Measurements from ENCODE around the gene GATA3. TPM values are rescaled to one million over a fixed set of nuclear protein-coding genes. Genes with fewer than 3 reads are reported as not detected.

Gene GATA3
- total RNA-seq, 1 donor = 7.3 TPM

- Histone ChIP-seq H3K4me1 (ENCODE audit: insufficient read depth, low read length) (peaks cover 52% of the 10 kb centered on the region), H3K4me3 (ENCODE audit: low read length) (no peak overlapping the region), H3K9me3 (ENCODE audit: low read depth, low read length) (no peaks in the 10 kb centered on the region), H3K27me3 (ENCODE audit: insufficient read depth, low read length) (peaks cover 25% of the 10 kb centered on the region)
These were observed 9.4 kb downstream of the GATA3 start for GRCh38 chr10:8063935-8064334.

- Histone ChIP-seq H3K4me1 (ENCODE audit: insufficient read depth, low read length) (peaks cover 51% of the 10 kb centered on the region), H3K27me3 (ENCODE audit: insufficient read depth, low read length) (peaks cover 22% of the 10 kb centered on the region), H3K9me3 (ENCODE audit: low read depth, low read length) (no peaks in the 10 kb centered on the region), H3K4me3 (ENCODE audit: low read length) (no peak overlapping the region)
These were observed 9.9 kb downstream of the GATA3 start for GRCh38 chr10:8064436-8064835.

- H3K9me3 ChIP-seq (ENCODE audit: low read depth, low read length) = no peaks in the 10 kb centered on the region
- H3K4me3 ChIP-seq (ENCODE audit: low read length) = no peak overlapping the region
- peaks cover 12% of the 10 kb centered on the region for H3K27me3 ChIP-seq (ENCODE audit: insufficient read depth, low read length)
- H3K4me1 ChIP-seq (ENCODE audit: insufficient read depth, low read length) = peaks cover 39% of the 10 kb centered on the region
These were observed 11.2 kb downstream of the GATA3 start for GRCh38 chr10:8065651-8066050.

DNA sequence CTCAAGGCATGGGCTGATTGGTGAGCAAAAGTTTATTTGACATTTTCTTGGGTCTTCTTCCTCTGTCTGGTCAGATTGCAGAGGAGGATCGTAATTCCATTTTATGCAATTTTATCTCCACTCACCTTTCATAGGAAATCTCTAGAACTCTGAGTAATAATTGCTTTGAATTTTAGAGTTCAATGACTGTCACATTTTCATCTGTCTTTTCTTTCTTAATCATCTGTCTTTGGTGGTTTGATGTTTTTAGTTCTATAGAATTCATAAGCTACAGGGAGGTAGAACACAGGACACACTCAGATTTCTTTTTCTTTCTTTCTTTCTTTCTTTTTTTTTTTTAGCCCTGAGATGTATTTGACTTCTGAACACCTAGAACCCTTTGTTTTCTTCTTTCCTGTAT is 11.6 kb downstream of the GATA3 start:
- Histone ChIP-seq H3K4me1 (ENCODE audit: insufficient read depth, low read length) (peaks cover 34% of the 10 kb centered on the region), H3K9me3 (ENCODE audit: low read depth, low read length) (no peaks in the 10 kb centered on the region), H3K27me3 (ENCODE audit: insufficient read depth, low read length) (peaks cover 7% of the 10 kb centered on the region), H3K4me3 (ENCODE audit: low read length) (no peak overlapping the region)

DNA sequence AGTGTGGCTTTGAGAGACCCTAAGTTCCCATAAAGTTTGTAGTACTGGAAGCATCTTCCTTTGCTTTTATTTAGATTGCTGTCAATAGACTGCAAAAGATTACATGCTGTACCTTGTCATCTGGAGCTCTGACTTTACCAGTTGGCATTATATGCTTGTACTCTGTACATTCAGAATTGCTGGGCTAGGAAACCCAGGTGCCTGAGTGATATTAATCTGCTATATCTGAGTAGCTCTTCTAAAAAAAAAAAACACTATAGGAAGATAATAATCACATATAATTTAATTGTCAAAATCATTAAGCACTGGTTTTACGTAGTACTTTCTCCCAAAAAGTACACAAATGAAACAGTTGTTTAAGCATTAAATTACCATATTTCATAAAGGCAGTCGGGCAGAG is 12.3 kb downstream of the GATA3 start:
- peaks cover 27% of the 10 kb centered on the region for H3K4me1 ChIP-seq (ENCODE audit: insufficient read depth, low read length)
- H3K4me3 ChIP-seq (ENCODE audit: low read length) = no peak overlapping the region
- H3K9me3 ChIP-seq (ENCODE audit: low read depth, low read length) = no peaks in the 10 kb centered on the region
- H3K27me3 ChIP-seq (ENCODE audit: insufficient read depth, low read length) = peaks cover 6% of the 10 kb centered on the region

DNA sequence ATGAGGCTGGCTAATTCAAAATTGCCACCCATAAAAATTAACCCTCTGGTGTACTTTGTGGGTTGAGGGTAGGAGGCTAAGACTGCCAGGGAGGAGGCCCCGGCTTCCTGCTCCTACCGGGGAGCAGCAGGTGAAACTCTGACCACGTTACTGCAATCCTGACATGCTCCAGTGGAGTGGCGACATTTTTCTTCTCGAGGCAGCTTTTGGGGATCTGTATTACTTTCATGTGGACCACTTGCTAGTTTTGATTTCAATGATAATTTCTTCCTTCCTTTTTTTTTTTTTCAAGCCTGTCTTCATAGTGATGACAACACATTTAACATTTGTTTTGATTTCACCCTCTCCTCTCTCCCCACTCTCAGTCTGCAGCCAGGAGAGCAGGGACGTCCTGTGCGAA is 14.6 kb downstream of the GATA3 start:
- H3K4me1 ChIP-seq (ENCODE audit: insufficient read depth, low read length) = peaks cover 18% of the 10 kb centered on the region
- H3K27me3 ChIP-seq (ENCODE audit: insufficient read depth, low read length) = peaks cover 6% of the 10 kb centered on the region

DNA sequence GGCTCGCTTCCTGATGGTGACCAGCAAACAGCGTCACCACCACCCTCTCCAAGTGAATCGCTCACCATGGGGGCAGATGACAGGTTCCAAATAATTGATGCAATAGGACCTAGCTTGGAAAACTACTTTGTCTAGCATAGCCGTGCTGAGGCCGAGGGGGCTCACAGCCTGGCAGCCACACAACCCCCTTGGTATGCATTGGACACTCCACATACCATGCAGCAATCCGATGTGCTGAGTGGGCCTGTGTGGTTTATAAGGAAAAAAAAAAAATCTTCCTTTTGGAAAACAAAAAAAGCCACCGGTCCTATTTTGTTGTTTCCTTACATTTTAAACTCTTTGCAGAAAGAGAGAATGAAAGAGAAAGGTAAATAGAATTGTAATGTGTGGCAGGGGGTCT is 15.1 kb downstream of the GATA3 start:
- H3K4me1 ChIP-seq (ENCODE audit: insufficient read depth, low read length) = peaks cover 18% of the 10 kb centered on the region
- H3K4me3 ChIP-seq (ENCODE audit: low read length) = no peak overlapping the region
- peaks cover 6% of the 10 kb centered on the region for H3K27me3 ChIP-seq (ENCODE audit: insufficient read depth, low read length)
- H3K9me3 ChIP-seq (ENCODE audit: low read depth, low read length) = no peaks in the 10 kb centered on the region

More for the DNA sequence above, 14.6 kb downstream of the GATA3 start:
- no peak overlapping the region for H3K4me3 ChIP-seq (ENCODE audit: low read length)
- H3K9me3 ChIP-seq (ENCODE audit: low read depth, low read length) = no peaks in the 10 kb centered on the region

DNA sequence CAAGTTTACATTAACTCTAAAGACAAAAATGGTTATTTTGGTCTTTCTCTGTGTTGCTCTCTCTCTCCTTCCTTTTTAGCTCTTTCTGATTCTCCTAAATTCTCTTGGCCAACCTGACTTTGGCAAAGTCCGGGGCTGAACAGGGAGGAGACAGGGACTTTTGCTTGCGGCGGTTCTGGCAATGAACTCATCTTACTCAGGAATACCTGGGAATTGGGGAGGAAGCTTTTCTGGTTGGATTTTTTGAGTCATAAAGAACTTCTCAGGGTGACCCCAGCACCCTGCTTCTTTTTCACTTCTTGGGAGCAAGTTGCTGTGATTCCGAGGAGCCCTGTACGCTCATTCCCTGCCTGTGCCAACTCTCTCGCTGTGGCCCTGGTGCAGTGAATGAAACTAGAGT is 16.0 kb downstream of the GATA3 start:
- Histone ChIP-seq H3K9me3 (ENCODE audit: low read depth, low read length) (no peaks in the 10 kb centered on the region), H3K4me1 (ENCODE audit: insufficient read depth, low read length) (peaks cover 14% of the 10 kb centered on the region), H3K4me3 (ENCODE audit: low read length) (no peak overlapping the region), H3K27me3 (ENCODE audit: insufficient read depth, low read length) (peaks cover 6% of the 10 kb centered on the region)

DNA sequence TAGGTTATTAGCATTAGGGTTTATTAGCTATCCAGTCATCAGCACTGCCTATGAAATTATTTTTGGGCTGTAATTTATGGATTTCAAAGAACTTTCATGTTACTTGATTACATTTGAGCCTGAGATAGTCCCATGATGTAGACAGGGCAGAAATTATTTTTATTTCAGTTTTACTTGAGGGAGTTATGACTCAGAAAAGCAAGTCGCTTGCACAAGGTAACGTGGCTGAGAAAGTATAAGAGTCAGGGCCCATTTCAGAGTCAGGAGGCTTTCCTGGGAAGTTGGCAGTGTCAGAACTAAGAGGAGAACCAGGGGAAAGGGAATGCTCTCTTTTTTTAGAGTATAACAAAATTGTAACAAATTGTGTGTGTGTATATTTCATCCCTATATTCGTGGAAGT is 16.5 kb downstream of the GATA3 start:
- H3K9me3 ChIP-seq (ENCODE audit: low read depth, low read length) = no peaks in the 10 kb centered on the region
- no peak overlapping the region for H3K4me3 ChIP-seq (ENCODE audit: low read length)
- H3K4me1 ChIP-seq (ENCODE audit: insufficient read depth, low read length) = peaks cover 10% of the 10 kb centered on the region
- H3K27me3 ChIP-seq (ENCODE audit: insufficient read depth, low read length) = peaks cover 6% of the 10 kb centered on the region

- no peaks in the 10 kb centered on the region for H3K27me3 ChIP-seq (ENCODE audit: insufficient read depth, low read length)
- no peaks in the 10 kb centered on the region for H3K9me3 ChIP-seq (ENCODE audit: low read depth, low read length)
- no peak overlapping the region for H3K4me3 ChIP-seq (ENCODE audit: low read length)
- H3K4me1 ChIP-seq (ENCODE audit: insufficient read depth, low read length) = peaks cover 10% of the 10 kb centered on the region
These were observed 17.2 kb downstream of the GATA3 start for GRCh38 chr10:8071666-8072065.

DNA sequence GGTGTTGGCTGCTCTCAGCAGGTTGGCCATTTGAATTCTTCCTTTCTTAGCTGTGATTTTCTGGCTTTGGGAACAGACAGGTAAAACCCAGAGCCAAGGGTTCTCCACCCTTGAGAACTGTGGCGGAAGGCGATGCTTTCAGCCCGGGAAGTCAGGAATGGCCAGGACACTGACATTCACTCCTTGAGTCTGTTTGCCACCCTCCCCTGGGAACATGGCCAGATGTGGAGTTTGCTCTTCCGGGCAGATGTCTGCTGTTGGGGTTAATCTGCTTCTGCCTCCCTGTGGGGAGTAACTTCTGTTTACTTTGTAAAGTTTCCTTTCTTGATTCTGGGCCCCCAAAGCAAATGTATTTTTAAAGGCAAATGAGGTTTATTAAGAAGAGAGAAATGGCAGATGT is 17.7 kb downstream of the GATA3 start:
- Histone ChIP-seq H3K4me1 (ENCODE audit: insufficient read depth, low read length) (peaks cover 10% of the 10 kb centered on the region), H3K27me3 (ENCODE audit: insufficient read depth, low read length) (no peaks in the 10 kb centered on the region), H3K9me3 (ENCODE audit: low read depth, low read length) (no peaks in the 10 kb centered on the region), H3K4me3 (ENCODE audit: low read length) (no peak overlapping the region)

DNA sequence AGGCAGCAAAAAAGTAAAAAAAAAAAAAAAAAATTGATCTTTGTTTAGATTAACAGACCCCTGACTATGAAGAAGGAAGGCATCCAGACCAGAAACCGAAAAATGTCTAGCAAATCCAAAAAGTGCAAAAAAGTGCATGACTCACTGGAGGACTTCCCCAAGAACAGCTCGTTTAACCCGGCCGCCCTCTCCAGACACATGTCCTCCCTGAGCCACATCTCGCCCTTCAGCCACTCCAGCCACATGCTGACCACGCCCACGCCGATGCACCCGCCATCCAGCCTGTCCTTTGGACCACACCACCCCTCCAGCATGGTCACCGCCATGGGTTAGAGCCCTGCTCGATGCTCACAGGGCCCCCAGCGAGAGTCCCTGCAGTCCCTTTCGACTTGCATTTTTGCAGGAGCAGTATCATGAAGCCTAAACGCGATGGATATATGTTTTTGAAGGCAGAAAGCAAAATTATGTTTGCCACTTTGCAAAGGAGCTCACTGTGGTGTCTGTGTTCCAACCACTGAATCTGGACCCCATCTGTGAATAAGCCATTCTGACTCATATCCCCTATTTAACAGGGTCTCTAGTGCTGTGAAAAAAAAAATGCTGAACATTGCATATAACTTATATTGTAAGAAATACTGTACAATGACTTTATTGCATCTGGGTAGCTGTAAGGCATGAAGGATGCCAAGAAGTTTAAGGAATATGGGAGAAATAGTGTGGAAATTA is 19.4 kb downstream of the GATA3 start:
- no peak overlapping the region for H3K4me3 ChIP-seq (ENCODE audit: low read length)
- H3K4me1 ChIP-seq (ENCODE audit: insufficient read depth, low read length) = peaks cover 6% of the 10 kb centered on the region
- H3K9me3 ChIP-seq (ENCODE audit: low read depth, low read length) = no peaks in the 10 kb centered on the region
- no peaks in the 10 kb centered on the region for H3K27me3 ChIP-seq (ENCODE audit: insufficient read depth, low read length)

DNA sequence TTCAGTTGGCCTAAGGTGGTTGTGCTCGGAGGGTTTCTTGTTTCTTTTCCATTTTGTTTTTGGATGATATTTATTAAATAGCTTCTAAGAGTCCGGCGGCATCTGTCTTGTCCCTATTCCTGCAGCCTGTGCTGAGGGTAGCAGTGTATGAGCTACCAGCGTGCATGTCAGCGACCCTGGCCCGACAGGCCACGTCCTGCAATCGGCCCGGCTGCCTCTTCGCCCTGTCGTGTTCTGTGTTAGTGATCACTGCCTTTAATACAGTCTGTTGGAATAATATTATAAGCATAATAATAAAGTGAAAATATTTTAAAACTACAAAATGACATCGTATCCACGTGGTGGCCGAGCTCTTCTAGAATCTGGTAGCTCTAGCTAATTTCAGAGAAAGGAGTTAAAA is 20.4 kb downstream of the GATA3 start:
- no peak overlapping the region for H3K4me3 ChIP-seq (ENCODE audit: low read length)
- H3K27me3 ChIP-seq (ENCODE audit: insufficient read depth, low read length) = no peaks in the 10 kb centered on the region
- H3K9me3 ChIP-seq (ENCODE audit: low read depth, low read length) = no peaks in the 10 kb centered on the region
- H3K4me1 ChIP-seq (ENCODE audit: insufficient read depth, low read length) = peaks cover 3% of the 10 kb centered on the region

GRCh38 chr10:8075282-8076260 is 21.1 kb downstream of the GATA3 start:
- Histone ChIP-seq H3K4me1 (ENCODE audit: insufficient read depth, low read length) (peaks cover 3% of the 10 kb centered on the region), H3K9me3 (ENCODE audit: low read depth, low read length) (no peaks in the 10 kb centered on the region)

GRCh38 chr10:8076933-8077332 is 22.4 kb downstream of the GATA3 start:
- Histone ChIP-seq H3K4me3 (ENCODE audit: low read length) (no peak overlapping the region), H3K27me3 (ENCODE audit: insufficient read depth, low read length) (no peaks in the 10 kb centered on the region), H3K4me1 (ENCODE audit: insufficient read depth, low read length) (peaks cover 2% of the 10 kb centered on the region), H3K9me3 (ENCODE audit: low read depth, low read length) (no peaks in the 10 kb centered on the region)

More at GRCh38 chr10:8075282-8076260, 21.1 kb downstream of the GATA3 start:
- no peaks in the 10 kb centered on the region for H3K27me3 ChIP-seq (ENCODE audit: insufficient read depth, low read length)
- no peak overlapping the region for H3K4me3 ChIP-seq (ENCODE audit: low read length)
